GM23338 (cell line): ENCODE data around the gene MCU. TPM values are rescaled to one million over a fixed set of nuclear protein-coding genes. Genes with fewer than 3 reads are reported as not detected.

Experiments
- ATAC-seq: fragments of 200-7000 bp; cut with Tn5 transposase; 3 replicates; pipeline ENCODE4 v1.9.1; 2020
- DNase-seq: peaks from one replicate; pipeline ENCODE4 v3.0.0-alpha.2; 2015; ENCODE audit warnings: low spot score
- H2AFZ ChIP-seq: fragments of 200-600 bp; sonication (generic); 2 replicates; pipeline ENCODE4 v1.8.0; 2016; ENCODE audit warnings: antibody characterized with exemption, mild to moderate bottlenecking, moderate library complexity
- H3F3A ChIP-seq: fragments of 200-600 bp; sonication (generic); replicated peaks from 2 replicates; pipeline ENCODE4 v1.8.0; 2017; ENCODE audit warnings: antibody characterized with exemption, mixed run types, low read depth
- H3K27ac ChIP-seq: fragments of 200-600 bp; sonication (generic); 2 replicates; pipeline ENCODE4 v1.6.1; 2016; ENCODE audit warnings: low read depth
- H3K27me3 ChIP-seq: fragments of 200-600 bp; sonication (generic); 2 replicates; pipeline ENCODE4 v1.8.0; 2016; ENCODE audit warnings: mild to moderate bottlenecking, mixed run types, moderate library complexity; ENCODE audit not compliant: insufficient read depth
- H3K36me3 ChIP-seq: fragments of 200-600 bp; sonication (generic); 2 replicates; pipeline ENCODE4 v1.8.0; 2016; ENCODE audit warnings: mild to moderate bottlenecking; ENCODE audit not compliant: insufficient read depth
- H3K4me1 ChIP-seq: fragments of 200-600 bp; sonication (generic); 2 replicates; pipeline ENCODE4 v1.8.0; 2016; ENCODE audit warnings: mild to moderate bottlenecking, moderate library complexity; ENCODE audit not compliant: insufficient read depth
- H3K4me2 ChIP-seq: fragments of 200-600 bp; sonication (generic); 2 replicates; pipeline ENCODE4 v1.7.1; 2017; ENCODE audit warnings: mixed run types
- H3K4me3 ChIP-seq: fragments of 200-600 bp; sonication (generic); 2 replicates; pipeline ENCODE4 v1.6.1; 2016; ENCODE audit warnings: mixed run types
- H3K79me2 ChIP-seq: fragments of 200-600 bp; sonication (generic); replicated peaks from 2 replicates; pipeline ENCODE4 v1.8.0; 2017; ENCODE audit warnings: mild to moderate bottlenecking; ENCODE audit not compliant: insufficient read depth
- H3K9me2 ChIP-seq: fragments of 200-600 bp; sonication (generic); 2 replicates; pipeline ENCODE4 v1.8.0; 2017; ENCODE audit not compliant: insufficient read depth
- H4K20me1 ChIP-seq: fragments of 200-600 bp; sonication (generic); replicated peaks from 2 replicates; pipeline ENCODE4 v1.8.0; 2017; ENCODE audit warnings: mild to moderate bottlenecking; ENCODE audit not compliant: insufficient read depth
- H3K27ac Mint-ChIP-seq: 2 replicates; pipeline ENCODE4 v1.8.0; 2020; ENCODE audit warnings: inconsistent platforms, mild to moderate bottlenecking, moderate library complexity, mixed read lengths
- H3K27me3 Mint-ChIP-seq: 3 replicates; pipeline ENCODE4 v1.8.0; 2022; ENCODE audit warnings: low read depth, mild to moderate bottlenecking, moderate library complexity, mixed read lengths, inconsistent platforms; ENCODE audit not compliant: insufficient read depth, poor library complexity
- H3K36me3 Mint-ChIP-seq: 3 replicates; pipeline ENCODE4 v1.8.0; 2021; ENCODE audit warnings: low read depth, mild to moderate bottlenecking, inconsistent platforms, moderate library complexity, mixed read lengths
- H3K4me1 Mint-ChIP-seq: 3 replicates; pipeline ENCODE4 v1.8.0; 2020; ENCODE audit warnings: mild to moderate bottlenecking, inconsistent platforms, mixed read lengths
- H3K4me3 Mint-ChIP-seq: 3 replicates; pipeline ENCODE4 v1.8.0; 2021; ENCODE audit warnings: moderate library complexity, mild to moderate bottlenecking, inconsistent platforms, mixed read lengths
- H3K9me3 Mint-ChIP-seq: 3 replicates; pipeline ENCODE4 v1.8.0; 2020; ENCODE audit warnings: moderate library complexity, mild to moderate bottlenecking, inconsistent platforms, mixed read lengths
- CREB1 ChIP-seq: fragments of 250-450 bp; sonication (Bioruptor Pico); IDR thresholded peaks from 2 replicates; pipeline ENCODE4 v1.5.0; 2020; ENCODE audit warnings: low read depth, mild to moderate bottlenecking, moderate library complexity
- CTCF ChIP-seq, 2 experiments: fragments of 200-600 bp in 1 of 2; sonication (generic) in 1 of 2; conservative IDR thresholded peaks; 2 replicates each; pipeline versions ENCODE4 v1.5.1 to v1.6.1; 2016 to 2017; ENCODE audit warnings: antibody characterized with exemption in 2 of 2, low read depth in 2 of 2, mild to moderate bottlenecking in 2 of 2, moderate library complexity in 1 of 2
- ETS1 ChIP-seq: IDR thresholded peaks from 2 replicates; pipeline ENCODE4 v1.6.1; 2016; ENCODE audit warnings: antibody characterized with exemption
- EZH2 ChIP-seq: fragments of 200-600 bp; sonication (generic); IDR thresholded peaks from one replicate; pipeline ENCODE4 v1.8.0; 2017; ENCODE audit warnings: antibody characterized with exemption, mild to moderate bottlenecking, low read depth; ENCODE audit not compliant: unreplicated experiment
- EZH2phosphoT487 ChIP-seq: fragments of 200-600 bp; sonication (generic); IDR thresholded peaks from one replicate; pipeline ENCODE4 v1.8.1; 2018; ENCODE audit warnings: antibody characterized with exemption; ENCODE audit not compliant: unreplicated experiment
- JUNB ChIP-seq: IDR thresholded peaks from one replicate; pipeline ENCODE4 v1.6.1; 2016; ENCODE audit warnings: antibody characterized with exemption; ENCODE audit not compliant: unreplicated experiment
- NANOG ChIP-seq: IDR thresholded peaks from 2 replicates; pipeline ENCODE4 v1.6.1; 2016; ENCODE audit warnings: antibody characterized with exemption, borderline replicate concordance
- POLR2AphosphoS5 ChIP-seq: IDR thresholded peaks from 2 replicates; pipeline ENCODE4 v1.6.1; 2016; ENCODE audit warnings: antibody characterized with exemption, low read depth
- REST ChIP-seq: IDR thresholded peaks from one replicate; pipeline ENCODE4 v1.6.1; 2018; ENCODE audit warnings: antibody characterized with exemption; ENCODE audit not compliant: unreplicated experiment
- STAT1 ChIP-seq: IDR thresholded peaks from one replicate; pipeline ENCODE4 v1.6.1; 2016; ENCODE audit warnings: antibody characterized with exemption; ENCODE audit not compliant: unreplicated experiment
- ZNF114 ChIP-seq: fragments of 250-450 bp; sonication (Bioruptor Pico); IDR thresholded peaks from 2 replicates; pipeline ENCODE4 v1.5.0; 2020; ENCODE audit warnings: mild to moderate bottlenecking, moderate library complexity
- ZNF331 ChIP-seq: fragments of 250-450 bp; sonication (Bioruptor Pico); IDR thresholded peaks from 2 replicates; pipeline ENCODE4 v1.5.0; 2020; ENCODE audit warnings: low read depth, mild to moderate bottlenecking, moderate library complexity
- ZNF462 ChIP-seq: fragments of 250-450 bp; sonication (Bioruptor Pico); IDR thresholded peaks from 2 replicates; pipeline ENCODE4 v1.5.0; 2020; ENCODE audit warnings: mild to moderate bottlenecking, moderate library complexity
- polyA plus RNA-seq: library from polyadenylated mRNA; unstranded; fragments of >200 nt; fragmentation: Nextera tagmentation; extraction: Ambion mirVana; gene quantifications from 2 replicates; pipeline ENCODE4 v1.2.1, GENCODE V29; 2016
- total RNA-seq: library from RNA; depleted of rRNA; stranded (reverse); fragments of >200 nt; shearing (Covaris generic); gene quantifications from 2 replicates; pipeline ENCODE4 v1.2.3, GENCODE V29; 2014

MCU gene
- total and polyA plus RNA-seq, 2 experiments from 2014 or later: 41.8 to 68.2 TPM

- Histone ChIP-seq H3F3A (no peaks in the 10 kb centered on the region), H3K9me2 (peaks cover 6% of the 10 kb centered on the region; the same call in 1 of the 2 replicates), H3K4me3 (no peak overlapping the region), H2AFZ (no peak overlapping the region), H3K36me3 (no peaks in the 10 kb centered on the region), H3K4me1 (no peaks in the 10 kb centered on the region), H3K27ac (no peak overlapping the region), H4K20me1 (no peaks in the 10 kb centered on the region), H3K4me2 (no peak overlapping the region), H3K27me3 (no peaks in the 10 kb centered on the region), H3K79me2 (no peaks in the 10 kb centered on the region)
- Mint-ChIP-seq H3K27ac (no peak overlapping the region), H3K27me3 (peaks cover 5% of the 10 kb centered on the region), H3K4me3 (no peak overlapping the region), H3K4me1 (peaks cover 8% of the 10 kb centered on the region), H3K9me3 (no peaks in the 10 kb centered on the region), H3K36me3 (no peaks in the 10 kb centered on the region)
- DNase-seq (no peak), ATAC-seq (no peak)
- TF ChIP-seq ZNF462 (CRISPR knock-in tag) (no peak), ZNF114 (CRISPR knock-in tag) (no peak), EZH2phosphoT487 (no peak), POLR2AphosphoS5 (no peak), NANOG (no peak), JUNB (no peak), STAT1 (no peak), REST (no peak), ZNF331 (CRISPR knock-in tag) (no peak), ETS1 (no peak), CREB1 (CRISPR knock-in tag) (no peak), EZH2 (no peak), CTCF (conservative IDR thresholded peaks at IDR 0.05; ENCODE audit: low read depth in 2 of 2) (no peak)
These were observed 218.8 kb downstream of the MCU start for GRCh38 chr10:72910705-72911104.
